Tibial nerve (tissue), 3 donors: ENCODE measurements around the gene HLA-DQB1.

Experiments used
- CTCF ChIP-seq, 5 experiments: fragments of 200-600 bp in 3 of 5; fragments of 450-650 bp in 2 of 5; sonication (generic) in 3 of 5; IDR thresholded peaks; one replicate each; pipeline ENCODE4 v1.5.1; 2016 to 2019; ENCODE audit warnings: antibody characterized with exemption in 5 of 5, mild to moderate bottlenecking in 3 of 5, moderate library complexity in 2 of 5
- POLR2A ChIP-seq, 2 donors: fragments of 450-650 bp; IDR thresholded peaks; one replicate each; pipeline ENCODE4 v1.6.1; 2017; ENCODE audit warnings: antibody characterized with exemption in 2 of 2, mild to moderate bottlenecking in 2 of 2, moderate library complexity in 2 of 2

- TF ChIP-seq POLR2A (IDR thresholded peaks at IDR 0.05), result no peak
- no peak for TF ChIP-seq CTCF (IDR thresholded peaks at IDR 0.05)
Measured at GRCh38 chr6:32638532-32639219, 27.8 kb downstream of the HLA-DQB1 start.
